ENCODE results near the gene ZMIZ1.
A peak's percentile ranks its signal among the peaks of the same experiment; 100 is the strongest.

ZMIZ1 gene

GRCh38 chr10:79066411-79067240 is 2.1 kb upstream of the ZMIZ1 start:
- no peak for DNase-seq

GRCh38 chr10:79067241-79068202 is 1.2 kb upstream of the ZMIZ1 start:
- DNase-seq, result peak; percentile 98

GRCh38 chr10:79068203-79068561 is 584 bp upstream of the ZMIZ1 start:
- no peak for DNase-seq

GRCh38 chr10:79069325-79070080 is 737 bp downstream of the ZMIZ1 start:
- DNase-seq, result peak; percentile 71

- DNase-seq, result peak; percentile 67
Measured at GRCh38 chr10:79070081-79070605, 1.4 kb downstream of the ZMIZ1 start.

GRCh38 chr10:79070606-79071395 is 2.0 kb downstream of the ZMIZ1 start:
- peak; percentile 91 for DNase-seq

- DNase-seq, result no peak
Measured at GRCh38 chr10:79071396-79071923, 2.7 kb downstream of the ZMIZ1 start.

GRCh38 chr10:79072041-79072441 is 3.3 kb downstream of the ZMIZ1 start:
- no peak for DNase-seq

- DNase-seq, result no peak
Measured at GRCh38 chr10:79072994-79073645, 4.4 kb downstream of the ZMIZ1 start.

- DNase-seq, result no peak
Measured at GRCh38 chr10:79073784-79074432, 5.1 kb downstream of the ZMIZ1 start.

- DNase-seq, result no peak
Measured at GRCh38 chr10:79074732-79075131, 6.0 kb downstream of the ZMIZ1 start.

GRCh38 chr10:79075418-79075817 is 6.7 kb downstream of the ZMIZ1 start:
- no peak for DNase-seq

- DNase-seq, result no peak
Measured at GRCh38 chr10:79077488-79078173, 8.9 kb downstream of the ZMIZ1 start.

GRCh38 chr10:79078367-79079053 is 9.7 kb downstream of the ZMIZ1 start:
- DNase-seq, result no peak

- no peak for DNase-seq
Measured at GRCh38 chr10:79079054-79079397, 10.3 kb downstream of the ZMIZ1 start.

GRCh38 chr10:79079490-79080355 is 11.0 kb downstream of the ZMIZ1 start:
- no peak for DNase-seq

GRCh38 chr10:79081353-79082034 is 12.7 kb downstream of the ZMIZ1 start:
- DNase-seq, result no peak

- no peak for DNase-seq
Measured at GRCh38 chr10:79082035-79082373, 13.2 kb downstream of the ZMIZ1 start.
